SHP77 (cell line): ENCODE results near the gene FGD6.
"Not testable (repeated sequence)": the region's sequence is repeated elsewhere in the genome, so short reads cannot be mapped to it uniquely, and the experiment has no call there.

Experiments
- DNase-seq, 2 experiments: peaks; one replicate each; lab custom pipeline; 2025; lab: John Stamatoyannopoulos, UW

Gene FGD6

GRCh38 chr12:95205016-95205624 is 12.1 kb downstream of the FGD6 start:
- DNase-seq, result no peak

- no peak for DNase-seq
Measured at GRCh38 chr12:95204141-95204866, 13.0 kb downstream of the FGD6 start.

GRCh38 chr12:95203487-95204030 is 13.7 kb downstream of the FGD6 start:
- no peak for DNase-seq

- no peak for DNase-seq
Measured at GRCh38 chr12:95202691-95203486, 14.4 kb downstream of the FGD6 start.

- DNase-seq, result no peak
Measured at GRCh38 chr12:95201056-95201670, 16.1 kb downstream of the FGD6 start.

GRCh38 chr12:95200128-95200894 is 17.0 kb downstream of the FGD6 start:
- DNase-seq, result no peak

GRCh38 chr12:95198914-95199313 is 18.4 kb downstream of the FGD6 start:
- no peak for DNase-seq

GRCh38 chr12:95197636-95198035 is 19.6 kb downstream of the FGD6 start:
- DNase-seq, result no peak

GRCh38 chr12:95196875-95197569 is 20.2 kb downstream of the FGD6 start:
- not testable (repeated sequence) for DNase-seq

- DNase-seq, result no peak
Measured at GRCh38 chr12:95195122-95195521, 22.1 kb downstream of the FGD6 start.

- DNase-seq, result no peak
Measured at GRCh38 chr12:95193139-95193538, 24.1 kb downstream of the FGD6 start.

- DNase-seq, result no peak
Measured at GRCh38 chr12:95192271-95192670, 25.0 kb downstream of the FGD6 start.

GRCh38 chr12:95191060-95191696 is 26.1 kb downstream of the FGD6 start:
- no peak for DNase-seq

GRCh38 chr12:95187865-95188415 is 29.3 kb downstream of the FGD6 start:
- DNase-seq, result no peak

GRCh38 chr12:95185854-95186253 is 31.4 kb downstream of the FGD6 start:
- no peak for DNase-seq

GRCh38 chr12:95185072-95185471 is 32.2 kb downstream of the FGD6 start:
- no peak for DNase-seq

- no peak for DNase-seq
Measured at GRCh38 chr12:95184121-95184520, 33.1 kb downstream of the FGD6 start.

- DNase-seq, result no peak
Measured at GRCh38 chr12:95182868-95183415, 34.3 kb downstream of the FGD6 start.

- no peak for DNase-seq
Measured at GRCh38 chr12:95181103-95181502, 36.2 kb downstream of the FGD6 start.

- no peak for DNase-seq
Measured at GRCh38 chr12:95179011-95179410, 38.3 kb downstream of the FGD6 start.
